Measurements from ENCODE around the gene METTL25B. TPM values are rescaled to one million over a fixed set of nuclear protein-coding genes. Genes with fewer than 3 reads are reported as not detected.
A peak's percentile ranks its signal among the peaks of the same experiment; 100 is the strongest.

METTL25B gene
- total and polyA plus RNA-seq, 2 experiments from 2014 or later: 18.3 to 21.1 TPM

DNA sequence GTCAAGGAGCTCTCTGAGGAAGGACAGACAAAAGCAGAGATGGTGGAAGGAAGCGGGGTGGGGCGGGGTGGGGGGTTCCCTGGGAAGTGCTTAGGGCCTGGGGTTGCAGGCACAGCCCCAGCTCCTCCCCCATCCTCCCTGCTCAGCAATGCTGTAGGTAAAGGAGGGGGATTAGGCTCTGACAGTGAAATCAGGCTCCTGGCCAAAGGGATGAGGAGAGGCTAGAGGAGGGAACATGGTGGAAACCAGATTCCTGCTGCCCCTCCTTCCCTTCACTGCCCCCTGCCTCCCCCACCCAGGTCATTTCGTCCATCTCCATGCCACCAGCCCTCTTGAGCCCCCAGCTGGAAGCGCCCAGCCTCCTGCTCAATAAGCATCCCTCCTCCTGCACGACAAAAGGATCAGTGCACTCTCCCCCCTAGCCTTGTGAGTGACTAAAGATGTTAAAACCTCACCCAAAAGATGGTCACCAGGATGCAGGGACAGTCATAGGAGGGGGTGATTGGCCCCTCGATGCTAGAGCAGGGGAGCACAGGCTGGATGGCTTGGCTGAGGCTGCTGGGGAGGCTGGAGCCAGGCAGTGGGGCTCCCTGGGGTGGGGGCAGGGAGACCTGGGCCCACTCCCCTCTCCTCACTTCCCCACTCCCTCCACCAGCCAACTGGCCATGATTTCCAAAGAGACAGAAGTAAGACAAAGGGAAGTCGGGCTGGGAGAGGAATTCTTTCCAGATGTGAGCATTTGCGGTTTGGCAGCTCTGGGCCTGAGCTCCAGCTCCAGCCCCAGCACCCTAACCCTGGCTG lies 20.7 kb upstream of the METTL25B start:
- Histone ChIP-seq H3K4me3 (peak overlapping the region; percentile 67), H3K4me2 (peak overlapping the region; percentile 92), H3K4me1 (ENCODE audit: insufficient read depth) (peaks cover 75% of the 10 kb centered on the region), H3F3A (replicated peaks; ENCODE audit: low read depth) (peaks cover 33% of the 10 kb centered on the region), H3K27me3 (ENCODE audit: insufficient read depth) (peaks cover 30% of the 10 kb centered on the region), H3K27ac (ENCODE audit: low read depth) (peak overlapping the region; percentile 98), H4K20me1 (replicated peaks; ENCODE audit: insufficient read depth) (no peaks in the 10 kb centered on the region; the same call in 1 of the 2 replicates), H3K36me3 (ENCODE audit: insufficient read depth) (no peaks in the 10 kb centered on the region), H2AFZ (no peak overlapping the region), H3K9me2 (ENCODE audit: insufficient read depth) (no peaks in the 10 kb centered on the region), H3K79me2 (replicated peaks; ENCODE audit: insufficient read depth) (peaks cover 13% of the 10 kb centered on the region)
- Mint-ChIP-seq H3K27me3 (ENCODE audit: insufficient read depth, low read depth, poor library complexity) (peaks cover 28% of the 10 kb centered on the region), H3K4me3 (peak overlapping the region; percentile 83), H3K36me3 (ENCODE audit: low read depth) (peaks cover 5% of the 10 kb centered on the region; the same call in 2 of the 3 replicates), H3K27ac (peak overlapping the region; percentile 97), H3K9me3 (no peaks in the 10 kb centered on the region), H3K4me1 (peaks cover 72% of the 10 kb centered on the region)
- DNase-seq (ENCODE audit: low spot score): peak; percentile 78
- no peak for TF ChIP-seq JUNB (IDR thresholded peaks at IDR 0.05; ENCODE audit: unreplicated experiment)
- TF ChIP-seq STAT1 (IDR thresholded peaks at IDR 0.05; ENCODE audit: unreplicated experiment): no peak
- TF ChIP-seq, protein P1, sequence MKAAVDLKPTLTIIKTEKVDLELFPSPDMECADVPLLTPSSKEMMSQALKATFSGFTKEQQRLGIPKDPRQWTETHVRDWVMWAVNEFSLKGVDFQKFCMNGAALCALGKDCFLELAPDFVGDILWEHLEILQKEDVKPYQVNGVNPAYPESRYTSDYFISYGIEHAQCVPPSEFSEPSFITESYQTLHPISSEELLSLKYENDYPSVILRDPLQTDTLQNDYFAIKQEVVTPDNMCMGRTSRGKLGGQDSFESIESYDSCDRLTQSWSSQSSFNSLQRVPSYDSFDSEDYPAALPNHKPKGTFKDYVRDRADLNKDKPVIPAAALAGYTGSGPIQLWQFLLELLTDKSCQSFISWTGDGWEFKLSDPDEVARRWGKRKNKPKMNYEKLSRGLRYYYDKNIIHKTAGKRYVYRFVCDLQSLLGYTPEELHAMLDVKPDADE (IDR thresholded peaks at IDR 0.05): peak; percentile 15; the same call in 1 of the 2 replicates
- ATAC-seq: peak; percentile 11

DNA sequence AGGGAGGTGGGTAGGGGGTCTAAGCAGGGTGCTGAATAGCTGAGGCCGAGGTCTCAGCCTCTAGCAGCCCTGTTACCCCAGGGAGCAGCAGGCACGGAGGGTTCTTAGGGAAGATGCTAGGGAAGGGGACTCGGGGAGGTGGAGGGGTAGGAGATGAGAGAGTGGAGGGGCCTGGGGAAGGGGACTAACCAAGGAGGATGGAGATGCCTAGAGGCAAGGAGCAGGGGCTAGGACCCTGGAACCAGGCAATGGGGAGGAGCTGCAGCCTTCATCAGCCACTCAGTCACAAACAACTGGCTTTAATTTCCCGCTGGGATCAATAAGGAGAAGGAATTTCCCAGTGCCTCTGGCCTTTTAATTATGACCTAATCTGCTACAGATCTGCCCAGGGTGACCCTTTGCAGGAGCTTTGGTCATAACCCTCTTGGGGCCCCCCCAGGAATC lies 20.0 kb upstream of the METTL25B start:
- DNase-seq (ENCODE audit: low spot score) (peak; percentile 92), ATAC-seq (peak; percentile 23)
- H3K36me3 ChIP-seq (ENCODE audit: insufficient read depth): no peaks in the 10 kb centered on the region
- Mint-ChIP-seq H3K4me3 (peak overlapping the region; percentile 83), H3K9me3 (no peaks in the 10 kb centered on the region), H3K27ac (peak overlapping the region; percentile 77), H3K36me3 (ENCODE audit: low read depth) (peaks cover 2% of the 10 kb centered on the region; the same call in 1 of the 3 replicates), H3K4me1 (peaks cover 69% of the 10 kb centered on the region), H3K27me3 (ENCODE audit: insufficient read depth, low read depth, poor library complexity) (peaks cover 28% of the 10 kb centered on the region)
- H3K27ac ChIP-seq (ENCODE audit: low read depth): peak overlapping the region; percentile 98
- peak overlapping the region; percentile 92 for H3K4me2 ChIP-seq
- H3K27me3 ChIP-seq (ENCODE audit: insufficient read depth): peaks cover 26% of the 10 kb centered on the region
- H3F3A ChIP-seq (replicated peaks; ENCODE audit: low read depth): peaks cover 33% of the 10 kb centered on the region
- H4K20me1 ChIP-seq (replicated peaks; ENCODE audit: insufficient read depth): no peaks in the 10 kb centered on the region; the same call in 1 of the 2 replicates
- H3K4me1 ChIP-seq (ENCODE audit: insufficient read depth): peaks cover 76% of the 10 kb centered on the region
- no peak overlapping the region for H2AFZ ChIP-seq
- TF ChIP-seq, protein P2, sequence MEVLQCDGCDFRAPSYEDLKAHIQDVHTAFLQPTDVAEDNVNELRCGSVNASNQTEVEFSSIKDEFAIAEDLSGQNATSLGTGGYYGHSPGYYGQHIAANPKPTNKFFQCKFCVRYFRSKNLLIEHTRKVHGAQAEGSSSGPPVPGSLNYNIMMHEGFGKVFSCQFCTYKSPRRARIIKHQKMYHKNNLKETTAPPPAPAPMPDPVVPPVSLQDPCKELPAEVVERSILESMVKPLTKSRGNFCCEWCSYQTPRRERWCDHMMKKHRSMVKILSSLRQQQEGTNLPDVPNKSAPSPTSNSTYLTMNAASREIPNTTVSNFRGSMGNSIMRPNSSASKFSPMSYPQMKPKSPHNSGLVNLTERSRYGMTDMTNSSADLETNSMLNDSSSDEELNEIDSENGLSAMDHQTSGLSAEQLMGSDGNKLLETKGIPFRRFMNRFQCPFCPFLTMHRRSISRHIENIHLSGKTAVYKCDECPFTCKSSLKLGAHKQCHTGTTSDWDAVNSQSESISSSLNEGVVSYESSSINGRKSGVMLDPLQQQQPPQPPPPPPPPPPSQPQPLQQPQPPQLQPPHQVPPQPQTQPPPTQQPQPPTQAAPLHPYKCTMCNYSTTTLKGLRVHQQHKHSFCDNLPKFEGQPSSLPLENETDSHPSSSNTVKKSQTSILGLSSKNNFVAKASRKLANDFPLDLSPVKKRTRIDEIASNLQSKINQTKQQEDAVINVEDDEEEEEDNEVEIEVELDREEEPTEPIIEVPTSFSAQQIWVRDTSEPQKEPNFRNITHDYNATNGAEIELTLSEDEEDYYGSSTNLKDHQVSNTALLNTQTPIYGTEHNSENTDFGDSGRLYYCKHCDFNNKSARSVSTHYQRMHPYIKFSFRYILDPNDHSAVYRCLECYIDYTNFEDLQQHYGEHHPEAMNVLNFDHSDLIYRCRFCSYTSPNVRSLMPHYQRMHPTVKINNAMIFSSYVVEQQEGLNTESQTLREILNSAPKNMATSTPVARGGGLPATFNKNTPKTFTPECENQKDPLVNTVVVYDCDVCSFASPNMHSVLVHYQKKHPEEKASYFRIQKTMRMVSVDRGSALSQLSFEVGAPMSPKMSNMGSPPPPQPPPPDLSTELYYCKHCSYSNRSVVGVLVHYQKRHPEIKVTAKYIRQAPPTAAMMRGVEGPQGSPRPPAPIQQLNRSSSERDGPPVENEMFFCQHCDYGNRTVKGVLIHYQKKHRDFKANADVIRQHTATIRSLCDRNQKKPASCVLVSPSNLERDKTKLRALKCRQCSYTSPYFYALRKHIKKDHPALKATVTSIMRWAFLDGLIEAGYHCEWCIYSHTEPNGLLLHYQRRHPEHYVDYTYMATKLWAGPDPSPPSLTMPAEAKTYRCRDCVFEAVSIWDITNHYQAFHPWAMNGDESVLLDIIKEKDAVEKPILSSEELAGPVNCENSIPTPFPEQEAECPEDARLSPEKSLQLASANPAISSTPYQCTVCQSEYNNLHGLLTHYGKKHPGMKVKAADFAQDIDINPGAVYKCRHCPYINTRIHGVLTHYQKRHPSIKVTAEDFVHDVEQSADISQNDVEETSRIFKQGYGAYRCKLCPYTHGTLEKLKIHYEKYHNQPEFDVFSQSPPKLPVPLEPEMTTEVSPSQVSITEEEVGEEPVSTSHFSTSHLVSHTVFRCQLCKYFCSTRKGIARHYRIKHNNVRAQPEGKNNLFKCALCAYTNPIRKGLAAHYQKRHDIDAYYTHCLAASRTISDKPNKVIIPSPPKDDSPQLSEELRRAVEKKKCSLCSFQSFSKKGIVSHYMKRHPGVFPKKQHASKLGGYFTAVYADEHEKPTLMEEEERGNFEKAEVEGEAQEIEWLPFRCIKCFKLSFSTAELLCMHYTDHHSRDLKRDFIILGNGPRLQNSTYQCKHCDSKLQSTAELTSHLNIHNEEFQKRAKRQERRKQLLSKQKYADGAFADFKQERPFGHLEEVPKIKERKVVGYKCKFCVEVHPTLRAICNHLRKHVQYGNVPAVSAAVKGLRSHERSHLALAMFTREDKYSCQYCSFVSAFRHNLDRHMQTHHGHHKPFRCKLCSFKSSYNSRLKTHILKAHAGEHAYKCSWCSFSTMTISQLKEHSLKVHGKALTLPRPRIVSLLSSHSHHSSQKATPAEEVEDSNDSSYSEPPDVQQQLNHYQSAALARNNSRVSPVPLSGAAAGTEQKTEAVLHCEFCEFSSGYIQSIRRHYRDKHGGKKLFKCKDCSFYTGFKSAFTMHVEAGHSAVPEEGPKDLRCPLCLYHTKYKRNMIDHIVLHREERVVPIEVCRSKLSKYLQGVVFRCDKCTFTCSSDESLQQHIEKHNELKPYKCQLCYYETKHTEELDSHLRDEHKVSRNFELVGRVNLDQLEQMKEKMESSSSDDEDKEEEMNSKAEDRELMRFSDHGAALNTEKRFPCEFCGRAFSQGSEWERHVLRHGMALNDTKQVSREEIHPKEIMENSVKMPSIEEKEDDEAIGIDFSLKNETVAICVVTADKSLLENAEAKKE (CRISPR knock-in tag; IDR thresholded peaks at IDR 0.05): 0 out of 2 replicates have a peak, but pooled peaks have one; percentile 18
- TF ChIP-seq CREB1 (CRISPR knock-in tag; IDR thresholded peaks at IDR 0.05; ENCODE audit: low read depth) (peak; percentile 73), POLR2AphosphoS5 (IDR thresholded peaks at IDR 0.05; ENCODE audit: low read depth) (no peak)
- peak overlapping the region; percentile 67 for H3K4me3 ChIP-seq
- H3K9me2 ChIP-seq (ENCODE audit: insufficient read depth): no peaks in the 10 kb centered on the region
- peaks cover 13% of the 10 kb centered on the region for H3K79me2 ChIP-seq (replicated peaks; ENCODE audit: insufficient read depth)

Data from GM23338 (cell line).